ENCODE data around the gene ATP6V0D1.

GRCh38 chr16:67438824-67439393, 42.0 kb downstream of the ATP6V0D1 start:
- TF ChIP-seq, protein P1, sequence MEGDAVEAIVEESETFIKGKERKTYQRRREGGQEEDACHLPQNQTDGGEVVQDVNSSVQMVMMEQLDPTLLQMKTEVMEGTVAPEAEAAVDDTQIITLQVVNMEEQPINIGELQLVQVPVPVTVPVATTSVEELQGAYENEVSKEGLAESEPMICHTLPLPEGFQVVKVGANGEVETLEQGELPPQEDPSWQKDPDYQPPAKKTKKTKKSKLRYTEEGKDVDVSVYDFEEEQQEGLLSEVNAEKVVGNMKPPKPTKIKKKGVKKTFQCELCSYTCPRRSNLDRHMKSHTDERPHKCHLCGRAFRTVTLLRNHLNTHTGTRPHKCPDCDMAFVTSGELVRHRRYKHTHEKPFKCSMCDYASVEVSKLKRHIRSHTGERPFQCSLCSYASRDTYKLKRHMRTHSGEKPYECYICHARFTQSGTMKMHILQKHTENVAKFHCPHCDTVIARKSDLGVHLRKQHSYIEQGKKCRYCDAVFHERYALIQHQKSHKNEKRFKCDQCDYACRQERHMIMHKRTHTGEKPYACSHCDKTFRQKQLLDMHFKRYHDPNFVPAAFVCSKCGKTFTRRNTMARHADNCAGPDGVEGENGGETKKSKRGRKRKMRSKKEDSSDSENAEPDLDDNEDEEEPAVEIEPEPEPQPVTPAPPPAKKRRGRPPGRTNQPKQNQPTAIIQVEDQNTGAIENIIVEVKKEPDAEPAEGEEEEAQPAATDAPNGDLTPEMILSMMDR (IDR thresholded peaks at IDR 0.05) = no peak
- TF ChIP-seq POLR2A (IDR thresholded peaks at IDR 0.05) = no peak
- TF ChIP-seq EP300 (IDR thresholded peaks at IDR 0.05) = no peak
